SHP77 treated with DMSO at 0.1 percent for 48 hours (cell line): ENCODE measurements around the gene UBE2A.

ENCODE experiments used
- DNase-seq: peaks from one replicate; lab custom pipeline; 2025; lab: John Stamatoyannopoulos, UW

Gene UBE2A

DNA sequence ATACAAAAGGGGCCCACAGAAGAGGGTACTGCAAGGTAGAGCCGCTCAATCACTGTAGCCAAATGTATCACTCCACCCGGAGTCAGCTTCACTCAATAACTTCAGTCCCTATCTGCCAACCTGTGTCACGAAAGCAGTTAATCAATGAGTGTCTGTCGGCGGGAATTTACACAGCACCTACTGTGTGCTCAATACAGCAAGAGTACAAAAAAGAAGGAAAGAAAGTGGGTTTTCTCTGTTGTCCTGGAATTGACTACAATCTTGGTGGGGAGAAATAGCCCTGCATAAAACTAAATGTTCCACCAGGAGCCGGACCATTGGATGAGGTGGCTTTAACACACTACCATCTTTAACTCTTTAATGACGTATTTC is 32.6 kb downstream of the UBE2A start:
- no peak for DNase-seq

DNA sequence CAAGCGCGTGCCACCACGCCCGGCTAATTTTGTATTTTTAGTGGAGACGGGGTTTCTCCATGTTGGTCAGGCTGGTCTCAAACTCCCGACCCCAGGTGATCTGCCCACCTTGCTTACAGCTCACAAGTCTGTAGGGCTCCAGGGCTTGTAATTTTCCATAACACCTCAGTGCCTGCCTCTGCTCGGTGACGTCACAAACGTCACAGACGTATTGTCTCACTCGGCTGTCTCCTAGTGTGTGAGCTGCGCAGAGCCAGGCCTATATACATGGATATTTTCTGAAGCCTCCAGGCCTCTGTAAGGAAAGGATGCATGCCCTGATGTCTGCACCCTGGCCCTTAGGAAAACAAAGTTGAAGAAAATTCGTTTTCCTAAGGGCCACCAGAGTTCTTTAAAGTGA is 40.4 kb downstream of the UBE2A start:
- DNase-seq, result no peak

DNA sequence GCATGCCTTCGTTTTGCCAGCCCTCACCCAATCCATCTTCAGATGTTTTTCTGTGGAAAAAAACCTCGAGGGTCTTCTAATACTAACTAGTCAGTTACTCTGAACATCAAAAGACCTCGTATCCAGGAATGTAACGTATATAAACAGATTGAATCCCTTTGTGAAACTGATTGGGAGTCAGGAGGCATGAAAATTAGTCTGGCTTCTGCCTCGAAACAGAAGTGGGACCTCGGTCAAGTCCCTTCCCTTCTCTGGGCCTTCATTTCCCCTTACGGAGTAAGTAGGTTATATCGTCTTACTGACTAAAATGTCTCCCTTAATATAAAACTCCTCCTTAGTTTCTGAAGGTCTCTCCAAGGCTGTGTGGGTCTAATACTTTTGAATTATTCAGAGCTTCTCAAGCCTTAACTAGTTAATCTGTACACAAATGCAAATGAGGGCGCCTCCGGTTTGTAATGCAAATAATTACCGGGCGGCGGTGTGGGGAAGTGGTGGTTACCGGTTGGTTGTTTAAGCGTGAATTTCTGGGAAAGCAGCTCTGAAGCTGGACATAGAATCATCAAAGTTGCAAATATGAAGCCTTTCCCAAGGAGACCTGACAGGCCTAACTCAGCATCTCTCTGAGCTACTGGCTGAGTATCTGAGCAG is 43.3 kb downstream of the UBE2A start:
- DNase-seq, result no peak

DNA sequence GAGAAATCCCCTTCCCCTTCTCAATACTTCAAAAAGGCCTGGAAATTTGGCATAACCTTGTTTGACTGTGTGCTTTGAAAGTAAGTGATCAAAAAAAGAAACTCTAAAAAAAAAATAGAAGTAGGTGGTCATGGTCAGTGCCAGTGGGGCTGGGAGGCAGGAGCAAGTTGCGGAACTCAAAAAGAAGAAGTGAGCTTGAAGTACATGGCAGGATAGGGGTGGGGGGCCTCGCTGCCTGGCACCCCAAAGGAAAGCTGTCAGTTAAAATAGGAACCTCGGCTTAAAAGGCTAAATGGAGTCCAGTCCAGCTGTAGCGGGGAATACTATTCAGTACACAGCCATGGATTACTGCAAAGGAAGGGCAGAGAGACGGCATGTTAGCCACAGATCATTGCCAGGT is 44.1 kb downstream of the UBE2A start:
- no peak for DNase-seq

DNA sequence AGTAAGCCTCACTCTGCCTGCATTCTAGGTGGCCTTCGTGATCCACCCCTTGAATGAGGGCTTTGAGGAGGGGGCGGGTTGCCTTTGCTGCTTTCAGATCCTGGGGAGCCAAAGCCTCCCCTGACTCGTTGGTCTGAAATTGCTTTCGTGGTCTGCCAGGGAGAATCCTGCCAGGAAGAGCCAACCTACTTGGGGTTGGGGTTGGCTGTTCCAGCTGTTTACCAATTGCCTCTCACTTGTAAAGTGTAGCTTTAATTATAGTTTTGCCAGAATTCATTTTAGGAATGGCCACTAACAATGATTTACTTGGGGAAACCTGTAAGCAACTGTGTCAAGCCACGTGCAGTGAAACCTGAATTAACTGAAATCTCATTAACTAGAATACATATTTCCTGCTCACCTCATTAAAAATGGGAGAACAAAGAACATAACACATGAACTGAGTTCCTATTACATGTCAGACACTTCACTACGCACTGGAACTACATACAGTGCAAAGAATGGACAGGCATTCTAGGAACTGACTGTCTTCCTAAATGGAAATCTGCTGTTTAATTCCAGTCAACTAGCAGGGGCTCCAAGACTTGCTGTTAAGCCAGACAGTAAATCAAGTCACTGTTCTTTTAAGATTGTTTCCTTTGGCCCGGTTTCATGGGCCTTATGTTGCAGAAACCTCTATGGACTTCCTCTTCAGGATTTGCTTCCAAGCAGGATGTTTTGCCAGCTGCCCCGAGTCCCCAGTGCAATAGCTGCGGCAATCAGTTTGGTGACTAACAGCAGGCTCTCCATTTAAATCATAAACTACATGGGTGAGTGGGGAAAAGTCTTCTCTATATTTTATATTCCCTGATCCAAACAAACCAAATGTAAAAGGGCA is 48.2 kb downstream of the UBE2A start:
- DNase-seq, result peak; percentile 50

DNA sequence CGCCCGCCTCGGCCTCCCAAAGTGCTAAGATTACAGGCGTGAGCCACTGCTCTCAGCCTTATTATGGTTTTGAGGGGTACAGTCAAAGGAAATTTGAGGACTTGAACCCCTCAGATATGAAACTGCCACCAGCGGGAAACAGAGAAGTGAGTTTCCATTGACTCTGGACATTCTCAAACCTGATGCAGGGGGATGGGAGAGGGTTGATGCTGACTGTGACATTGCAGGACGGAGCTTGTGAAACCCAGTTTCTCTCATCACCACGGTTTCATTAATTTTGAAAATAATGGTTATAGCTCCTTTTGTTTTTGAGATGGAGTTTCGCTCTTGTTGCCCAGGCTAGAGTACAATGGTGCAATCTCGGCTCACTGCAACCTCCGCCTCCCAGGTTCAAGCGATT is 50.1 kb downstream of the UBE2A start:
- no peak for DNase-seq

DNA sequence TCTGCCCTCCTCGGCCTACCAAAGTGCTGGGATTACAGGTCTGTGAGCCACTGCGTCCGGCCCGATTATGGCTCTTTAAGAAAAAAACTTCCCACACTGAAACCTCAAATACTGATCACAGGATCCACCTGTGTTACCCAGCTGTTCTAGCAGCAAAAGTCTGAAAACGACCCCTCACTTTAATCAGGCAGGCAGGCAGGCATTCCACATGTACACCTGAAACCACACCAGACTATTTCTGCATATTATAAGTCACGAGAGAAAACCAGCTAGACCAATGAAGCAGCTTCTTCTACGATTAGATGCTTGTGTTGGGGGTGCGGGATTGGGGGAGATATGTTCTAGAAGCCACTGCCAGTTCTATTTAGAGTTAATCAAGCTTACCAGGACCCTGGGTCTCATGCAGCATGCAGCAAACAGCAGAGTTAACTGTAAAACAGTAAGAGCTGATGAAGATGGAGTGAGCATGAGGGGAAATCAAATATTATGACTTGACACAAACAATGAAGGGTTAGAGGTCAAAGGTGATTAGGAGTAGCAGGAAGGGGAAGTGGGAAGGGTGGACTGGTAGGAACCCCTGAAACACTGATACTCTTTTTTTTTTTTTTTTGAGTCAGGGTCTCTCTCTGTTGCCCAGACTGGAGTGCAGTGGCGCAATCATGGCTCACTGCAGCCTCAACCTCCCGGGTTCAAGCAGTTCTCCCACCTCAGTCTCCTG is 50.7 kb downstream of the UBE2A start:
- DNase-seq, result no peak

DNA sequence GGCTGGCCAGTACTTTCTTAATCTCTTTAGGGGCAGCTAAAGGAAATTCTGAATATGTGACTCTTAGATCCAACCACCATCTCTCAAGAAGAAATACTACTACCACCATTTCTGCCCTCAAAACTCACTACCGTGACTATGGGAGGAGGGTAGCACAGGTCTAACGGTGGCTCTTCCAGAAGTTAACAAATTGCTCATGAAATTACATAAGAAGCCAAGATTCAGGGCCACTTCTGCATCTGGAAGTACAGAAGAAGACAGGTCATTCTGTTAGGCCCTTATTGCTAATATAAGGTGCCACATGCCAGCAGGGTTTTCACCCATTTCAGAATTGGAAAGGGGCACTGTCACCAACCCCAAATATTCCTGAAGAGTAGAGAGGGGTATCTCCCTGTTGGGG is 51.5 kb downstream of the UBE2A start:
- DNase-seq, result no peak
